HepG2 (cell line): ENCODE results near the gene DDRGK1. TPM values are rescaled to one million over a fixed set of nuclear protein-coding genes. Genes with fewer than 3 reads are reported as not detected.

Source experiments
- NCOR1 ChIP-seq: fragments of 200-600 bp; sonication (generic); IDR thresholded peaks from 2 replicates; pipeline ENCODE4 v1.7.0; 2017; ENCODE audit warnings: antibody characterized with exemption, low read length, borderline replicate concordance
- SP1 ChIP-seq, 2 experiments: fragments of 450-650 bp in 1 of 2; sonication (generic) in 1 of 2; formaldehyde crosslinking in 1 of 2; IDR thresholded peaks; 2 replicates each; pipeline versions ENCODE4 v1.4.0 to v1.6.1; 2016 to 2020; ENCODE audit warnings: missing genetic modification reagents in 1 of 2
- TARDBP ChIP-seq: sonication (generic); formaldehyde crosslinking; IDR thresholded peaks from 2 replicates; pipeline ENCODE4 v1.8.0; 2022; ENCODE audit warnings: mild to moderate bottlenecking, missing genetic modification reagents
- polyA plus RNA-seq, 8 experiments: library from polyadenylated mRNA; depleted of rRNA in 3 of 8; stranded (reverse) in 7 of 8; unstranded in 1 of 8; fragments of >200 nt; fragmentation: Illumina TruSeq in 4 of 8; extraction: Trizol in 4 of 8; gene quantifications; 2 replicates each; pipeline versions ENCODE4 v1.2.1 to v1.2.3, GENCODE V29; 2011 to 2016; ENCODE audit warnings: low read depth in 4 of 8, missing spikeins in 1 of 8, mixed read lengths in 1 of 8; ENCODE audit not compliant: insufficient read depth in 1 of 8
- total RNA-seq, 5 experiments: library from RNA; depleted of rRNA; stranded (reverse); fragments of >200 nt; fragmentation: Illumina TruSeq; extraction: Trizol; gene quantifications; 2 replicates each; pipeline ENCODE4 v1.2.3, GENCODE V29; 2016; ENCODE audit warnings: low read depth in 1 of 5
- TF ChIP-seq, protein P1 (sequence below), 2 experiments: sonication (generic) in 1 of 2; formaldehyde crosslinking in 1 of 2; IDR thresholded peaks; 2 replicates each; pipeline versions ENCODE4 v1.6.1 to v1.9.0; 2014 to 2022; ENCODE audit warnings: antibody characterized with exemption in 1 of 2, borderline replicate concordance in 1 of 2, inconsistent platforms in 1 of 2, low read depth in 1 of 2, missing genetic modification reagents in 1 of 2
- TF ChIP-seq, protein P2 (sequence below): sonication (generic); formaldehyde crosslinking; IDR thresholded peaks from 2 replicates; pipeline ENCODE4; 2020; ENCODE audit warnings: missing genetic modification reagents, mild to moderate bottlenecking, borderline replicate concordance

The DDRGK1 gene
- total and polyA plus RNA-seq, 2 of the 13 experiments (the other 11 are each of a cell fraction or from before 2014, with no cell fraction given), result 96.7 to 149 TPM

DNA sequence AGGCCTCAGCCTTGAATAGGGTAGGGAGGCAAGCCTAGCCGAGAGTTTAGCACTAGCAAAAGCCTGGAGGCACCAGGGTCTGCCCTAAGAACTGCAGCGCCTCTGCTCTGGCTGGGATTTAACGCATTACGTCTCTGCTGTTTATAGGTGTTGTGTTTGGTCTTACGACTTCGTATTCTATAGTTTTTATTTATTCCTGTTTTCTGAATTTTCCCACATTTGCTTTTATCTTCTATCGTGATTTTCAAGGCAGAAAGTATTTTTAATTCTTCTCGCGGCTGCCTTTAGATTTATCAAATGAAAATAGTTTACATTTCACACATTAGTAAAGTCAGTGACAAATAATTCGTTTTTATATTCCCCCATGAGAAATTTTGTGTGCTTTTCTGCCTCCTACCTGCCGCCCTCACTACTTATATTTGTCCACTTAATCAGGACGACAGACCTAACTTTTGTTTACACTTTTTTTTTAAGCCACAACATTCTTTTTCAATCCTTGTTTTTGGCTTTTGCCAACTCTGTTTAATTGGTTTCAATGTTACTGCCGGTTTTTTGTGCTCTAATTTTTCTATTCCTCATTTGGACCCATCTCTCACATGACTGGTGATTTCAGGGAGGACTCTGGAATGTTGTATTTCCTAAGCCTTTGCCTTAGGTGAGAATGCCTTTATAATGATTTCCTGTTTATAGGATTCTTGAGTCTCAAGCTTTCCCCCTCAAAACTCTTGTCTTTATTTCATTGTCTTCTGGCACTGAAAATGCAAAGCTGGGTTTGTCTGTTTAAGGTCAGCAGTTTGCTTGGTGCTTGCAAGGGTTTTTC, 29.8 kb downstream of the DDRGK1 start (continued):
- TF ChIP-seq, protein P1, sequence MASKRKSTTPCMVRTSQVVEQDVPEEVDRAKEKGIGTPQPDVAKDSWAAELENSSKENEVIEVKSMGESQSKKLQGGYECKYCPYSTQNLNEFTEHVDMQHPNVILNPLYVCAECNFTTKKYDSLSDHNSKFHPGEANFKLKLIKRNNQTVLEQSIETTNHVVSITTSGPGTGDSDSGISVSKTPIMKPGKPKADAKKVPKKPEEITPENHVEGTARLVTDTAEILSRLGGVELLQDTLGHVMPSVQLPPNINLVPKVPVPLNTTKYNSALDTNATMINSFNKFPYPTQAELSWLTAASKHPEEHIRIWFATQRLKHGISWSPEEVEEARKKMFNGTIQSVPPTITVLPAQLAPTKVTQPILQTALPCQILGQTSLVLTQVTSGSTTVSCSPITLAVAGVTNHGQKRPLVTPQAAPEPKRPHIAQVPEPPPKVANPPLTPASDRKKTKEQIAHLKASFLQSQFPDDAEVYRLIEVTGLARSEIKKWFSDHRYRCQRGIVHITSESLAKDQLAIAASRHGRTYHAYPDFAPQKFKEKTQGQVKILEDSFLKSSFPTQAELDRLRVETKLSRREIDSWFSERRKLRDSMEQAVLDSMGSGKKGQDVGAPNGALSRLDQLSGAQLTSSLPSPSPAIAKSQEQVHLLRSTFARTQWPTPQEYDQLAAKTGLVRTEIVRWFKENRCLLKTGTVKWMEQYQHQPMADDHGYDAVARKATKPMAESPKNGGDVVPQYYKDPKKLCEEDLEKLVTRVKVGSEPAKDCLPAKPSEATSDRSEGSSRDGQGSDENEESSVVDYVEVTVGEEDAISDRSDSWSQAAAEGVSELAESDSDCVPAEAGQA (IDR thresholded peaks at IDR 0.05; ENCODE audit: low read depth), result no peak
- TF ChIP-seq, protein P1 (CRISPR knock-in tag; IDR thresholded peaks at IDR 0.05; ENCODE audit: borderline replicate concordance), result 0 out of 2 replicates have a peak, but pooled peaks have one; percentile 75
- 0 out of 2 replicates have a peak, but pooled peaks have one; percentile 60 for TF ChIP-seq TARDBP (CRISPR knock-in tag)
- TF ChIP-seq SP1 (IDR thresholded peaks at IDR 0.05), result no peak
- TF ChIP-seq SP1 (CRISPR knock-in tag; IDR thresholded peaks at IDR 0.05), result no peak
- no peak for TF ChIP-seq NCOR1
- TF ChIP-seq, protein P2, sequence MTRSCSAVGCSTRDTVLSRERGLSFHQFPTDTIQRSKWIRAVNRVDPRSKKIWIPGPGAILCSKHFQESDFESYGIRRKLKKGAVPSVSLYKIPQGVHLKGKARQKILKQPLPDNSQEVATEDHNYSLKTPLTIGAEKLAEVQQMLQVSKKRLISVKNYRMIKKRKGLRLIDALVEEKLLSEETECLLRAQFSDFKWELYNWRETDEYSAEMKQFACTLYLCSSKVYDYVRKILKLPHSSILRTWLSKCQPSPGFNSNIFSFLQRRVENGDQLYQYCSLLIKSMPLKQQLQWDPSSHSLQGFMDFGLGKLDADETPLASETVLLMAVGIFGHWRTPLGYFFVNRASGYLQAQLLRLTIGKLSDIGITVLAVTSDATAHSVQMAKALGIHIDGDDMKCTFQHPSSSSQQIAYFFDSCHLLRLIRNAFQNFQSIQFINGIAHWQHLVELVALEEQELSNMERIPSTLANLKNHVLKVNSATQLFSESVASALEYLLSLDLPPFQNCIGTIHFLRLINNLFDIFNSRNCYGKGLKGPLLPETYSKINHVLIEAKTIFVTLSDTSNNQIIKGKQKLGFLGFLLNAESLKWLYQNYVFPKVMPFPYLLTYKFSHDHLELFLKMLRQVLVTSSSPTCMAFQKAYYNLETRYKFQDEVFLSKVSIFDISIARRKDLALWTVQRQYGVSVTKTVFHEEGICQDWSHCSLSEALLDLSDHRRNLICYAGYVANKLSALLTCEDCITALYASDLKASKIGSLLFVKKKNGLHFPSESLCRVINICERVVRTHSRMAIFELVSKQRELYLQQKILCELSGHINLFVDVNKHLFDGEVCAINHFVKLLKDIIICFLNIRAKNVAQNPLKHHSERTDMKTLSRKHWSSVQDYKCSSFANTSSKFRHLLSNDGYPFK (CRISPR knock-in tag), result 0 out of 2 replicates have a peak, but pooled peaks have one; percentile 2
